ENCODE results near the gene C6orf47.

DNA sequence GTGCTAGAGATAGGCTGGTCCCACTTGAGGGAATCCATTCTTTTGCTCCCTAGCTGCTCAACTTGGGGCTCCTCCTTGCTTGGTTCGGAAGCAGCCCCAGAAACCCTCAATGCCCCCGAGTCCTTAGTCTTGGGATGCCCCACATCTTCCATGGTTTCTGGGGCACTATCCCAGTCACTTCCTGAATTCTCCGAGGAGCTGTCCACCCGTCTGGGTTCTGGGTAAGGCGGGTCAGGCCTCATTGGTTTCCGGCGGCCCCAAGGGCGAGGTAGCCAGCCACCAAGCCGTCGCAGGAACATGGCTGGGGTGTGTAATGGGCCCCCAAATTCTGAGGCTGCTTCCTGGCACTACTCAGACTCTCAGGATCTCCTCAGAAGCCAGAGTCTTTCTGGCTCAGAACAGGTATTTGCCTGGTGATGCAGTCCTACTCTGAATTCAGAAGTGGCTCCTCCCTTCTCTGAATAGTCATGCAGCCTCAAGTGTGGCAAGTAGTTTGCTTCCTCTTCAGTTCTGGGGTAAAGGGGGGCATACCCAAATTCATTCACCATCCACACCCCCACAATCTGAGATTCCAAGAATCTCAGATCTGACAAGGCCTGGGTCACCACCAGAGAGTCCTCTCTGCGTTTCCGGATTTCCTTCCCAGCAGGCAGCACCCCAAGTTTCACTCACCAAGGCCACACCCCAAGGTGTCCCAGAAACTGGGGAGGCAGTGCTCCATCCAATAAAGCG is 763 bp downstream of the C6orf47 start:
- TF ChIP-seq, protein P1, sequence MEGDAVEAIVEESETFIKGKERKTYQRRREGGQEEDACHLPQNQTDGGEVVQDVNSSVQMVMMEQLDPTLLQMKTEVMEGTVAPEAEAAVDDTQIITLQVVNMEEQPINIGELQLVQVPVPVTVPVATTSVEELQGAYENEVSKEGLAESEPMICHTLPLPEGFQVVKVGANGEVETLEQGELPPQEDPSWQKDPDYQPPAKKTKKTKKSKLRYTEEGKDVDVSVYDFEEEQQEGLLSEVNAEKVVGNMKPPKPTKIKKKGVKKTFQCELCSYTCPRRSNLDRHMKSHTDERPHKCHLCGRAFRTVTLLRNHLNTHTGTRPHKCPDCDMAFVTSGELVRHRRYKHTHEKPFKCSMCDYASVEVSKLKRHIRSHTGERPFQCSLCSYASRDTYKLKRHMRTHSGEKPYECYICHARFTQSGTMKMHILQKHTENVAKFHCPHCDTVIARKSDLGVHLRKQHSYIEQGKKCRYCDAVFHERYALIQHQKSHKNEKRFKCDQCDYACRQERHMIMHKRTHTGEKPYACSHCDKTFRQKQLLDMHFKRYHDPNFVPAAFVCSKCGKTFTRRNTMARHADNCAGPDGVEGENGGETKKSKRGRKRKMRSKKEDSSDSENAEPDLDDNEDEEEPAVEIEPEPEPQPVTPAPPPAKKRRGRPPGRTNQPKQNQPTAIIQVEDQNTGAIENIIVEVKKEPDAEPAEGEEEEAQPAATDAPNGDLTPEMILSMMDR (IDR thresholded peaks at IDR 0.05; ENCODE audit: low read length), result no peak
- TF ChIP-seq EZH2 (IDR thresholded peaks at IDR 0.05; ENCODE audit: borderline replicate concordance, low read length), result no peak

Measured in OCI-LY1 (cell line).